GM12801 (cell line): ENCODE measurements around the gene ARID3C.

Experiments
- TF ChIP-seq, protein P1 (sequence below): IDR thresholded peaks from one replicate; pipeline ENCODE4 v1.5.1; 2011; ENCODE audit warnings: control low read depth; ENCODE audit not compliant: insufficient read length; ENCODE audit errors: extremely low read depth

ARID3C gene

GRCh38 chr9:34588671-34589635 is 39.9 kb downstream of the ARID3C start:
- TF ChIP-seq, protein P1, sequence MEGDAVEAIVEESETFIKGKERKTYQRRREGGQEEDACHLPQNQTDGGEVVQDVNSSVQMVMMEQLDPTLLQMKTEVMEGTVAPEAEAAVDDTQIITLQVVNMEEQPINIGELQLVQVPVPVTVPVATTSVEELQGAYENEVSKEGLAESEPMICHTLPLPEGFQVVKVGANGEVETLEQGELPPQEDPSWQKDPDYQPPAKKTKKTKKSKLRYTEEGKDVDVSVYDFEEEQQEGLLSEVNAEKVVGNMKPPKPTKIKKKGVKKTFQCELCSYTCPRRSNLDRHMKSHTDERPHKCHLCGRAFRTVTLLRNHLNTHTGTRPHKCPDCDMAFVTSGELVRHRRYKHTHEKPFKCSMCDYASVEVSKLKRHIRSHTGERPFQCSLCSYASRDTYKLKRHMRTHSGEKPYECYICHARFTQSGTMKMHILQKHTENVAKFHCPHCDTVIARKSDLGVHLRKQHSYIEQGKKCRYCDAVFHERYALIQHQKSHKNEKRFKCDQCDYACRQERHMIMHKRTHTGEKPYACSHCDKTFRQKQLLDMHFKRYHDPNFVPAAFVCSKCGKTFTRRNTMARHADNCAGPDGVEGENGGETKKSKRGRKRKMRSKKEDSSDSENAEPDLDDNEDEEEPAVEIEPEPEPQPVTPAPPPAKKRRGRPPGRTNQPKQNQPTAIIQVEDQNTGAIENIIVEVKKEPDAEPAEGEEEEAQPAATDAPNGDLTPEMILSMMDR, result no peak

GRCh38 chr9:34587271-34587670 is 41.6 kb downstream of the ARID3C start:
- TF ChIP-seq, protein P1, result no peak

GRCh38 chr9:34585946-34586669 is 42.8 kb downstream of the ARID3C start:
- TF ChIP-seq, protein P1, result no peak

GRCh38 chr9:34584970-34585369 is 43.9 kb downstream of the ARID3C start:
- TF ChIP-seq, protein P1, result no peak

- TF ChIP-seq, protein P1, result no peak
Observed at GRCh38 chr9:34582787-34583186, 46.1 kb downstream of the ARID3C start.

DNA sequence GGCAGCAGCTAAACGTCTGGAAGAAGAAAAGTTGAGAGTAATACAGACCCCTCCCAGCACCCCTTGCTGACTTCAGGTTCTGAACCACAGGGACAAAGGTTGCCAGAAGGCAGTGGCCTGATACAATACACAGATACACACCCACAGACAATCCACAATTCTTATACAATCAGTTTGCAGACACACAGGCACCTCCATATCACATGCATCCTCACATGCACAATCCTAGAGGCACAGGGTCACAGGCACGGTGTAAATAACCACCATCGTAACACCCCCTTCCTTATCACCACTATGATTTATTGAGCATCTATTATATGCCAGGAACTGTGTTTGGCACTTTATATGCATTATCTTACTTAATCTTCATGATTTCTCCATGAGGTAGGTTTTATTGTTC is 47.5 kb downstream of the ARID3C start:
- TF ChIP-seq, protein P1, result no peak

GRCh38 chr9:34580358-34580757 is 48.5 kb downstream of the ARID3C start:
- TF ChIP-seq, protein P1, result no peak
